Fibroblast of the aortic adventitia (primary cell): Measurements from ENCODE around the gene PTGR3. TPM values are rescaled to one million over a fixed set of nuclear protein-coding genes. Genes with fewer than 3 reads are reported as not detected.
A peak's percentile ranks its signal among the peaks of the same experiment; 100 is the strongest.

Experiments
- DNase-seq: peaks from one replicate; pipeline ENCODE4 v3.0.0-alpha.2; 2010; ENCODE audit warnings: low read depth
- H3K4me3 ChIP-seq: 2 replicates; pipeline ENCODE4 v1.5.1; 2011; ENCODE audit warnings: low read depth, mild to moderate bottlenecking, control low read depth, low read length, moderate library complexity
- total RNA-seq: library from RNA; depleted of rRNA; stranded (reverse); fragments of >200 nt; gene quantifications from 2 replicates; pipeline ENCODE4 v1.2.3, GENCODE V29; 2012; ENCODE audit warnings: low replicate concordance
- TF ChIP-seq, protein P1 (sequence below): IDR thresholded peaks from 2 replicates; pipeline ENCODE4 v1.5.1; 2011; ENCODE audit warnings: mild to moderate bottlenecking, low read length, control low read depth, inconsistent platforms; ENCODE audit not compliant: insufficient read depth

The PTGR3 gene
- total RNA-seq, 1 donor: 14.2 TPM

DNA sequence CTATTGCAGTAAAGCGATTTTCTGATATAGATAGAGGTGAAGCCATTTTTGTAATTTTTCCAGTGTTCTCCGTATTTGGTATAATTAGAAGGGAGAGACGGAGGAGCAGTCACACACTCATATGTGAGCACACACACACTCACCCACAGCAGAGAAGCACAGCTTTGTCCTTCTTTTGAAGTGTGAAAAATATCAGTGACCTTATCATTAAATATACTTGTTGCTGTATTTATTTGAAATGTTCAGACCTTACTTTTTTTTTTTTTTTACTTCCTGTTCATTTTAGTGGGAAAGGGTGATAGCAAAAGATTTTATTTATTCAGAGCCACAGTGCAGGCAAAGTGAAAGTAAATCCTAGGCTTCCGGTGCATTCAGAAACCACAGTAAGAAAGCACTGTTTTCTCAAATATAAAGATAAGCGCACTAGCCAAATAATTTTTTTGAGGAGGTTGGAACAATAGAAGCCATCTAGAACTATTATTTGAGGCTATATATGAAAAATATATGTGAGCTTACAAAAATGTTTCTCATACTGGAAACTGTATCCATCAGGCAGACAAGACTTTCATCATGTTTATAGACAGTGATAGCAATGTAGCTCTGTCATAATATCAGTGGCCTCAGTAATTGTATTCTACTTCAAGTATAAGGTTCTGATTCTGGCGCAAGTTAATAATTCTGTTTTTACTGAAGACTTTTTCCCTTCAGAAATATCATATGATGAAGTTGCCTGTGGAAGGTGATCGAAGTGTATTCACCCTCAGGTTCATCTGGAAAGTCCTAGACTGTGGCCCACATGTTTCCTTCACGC lies 38.9 kb upstream of the PTGR3 start:
- H3K4me3 ChIP-seq: peak overlapping the region; percentile 64
- TF ChIP-seq, protein P1, sequence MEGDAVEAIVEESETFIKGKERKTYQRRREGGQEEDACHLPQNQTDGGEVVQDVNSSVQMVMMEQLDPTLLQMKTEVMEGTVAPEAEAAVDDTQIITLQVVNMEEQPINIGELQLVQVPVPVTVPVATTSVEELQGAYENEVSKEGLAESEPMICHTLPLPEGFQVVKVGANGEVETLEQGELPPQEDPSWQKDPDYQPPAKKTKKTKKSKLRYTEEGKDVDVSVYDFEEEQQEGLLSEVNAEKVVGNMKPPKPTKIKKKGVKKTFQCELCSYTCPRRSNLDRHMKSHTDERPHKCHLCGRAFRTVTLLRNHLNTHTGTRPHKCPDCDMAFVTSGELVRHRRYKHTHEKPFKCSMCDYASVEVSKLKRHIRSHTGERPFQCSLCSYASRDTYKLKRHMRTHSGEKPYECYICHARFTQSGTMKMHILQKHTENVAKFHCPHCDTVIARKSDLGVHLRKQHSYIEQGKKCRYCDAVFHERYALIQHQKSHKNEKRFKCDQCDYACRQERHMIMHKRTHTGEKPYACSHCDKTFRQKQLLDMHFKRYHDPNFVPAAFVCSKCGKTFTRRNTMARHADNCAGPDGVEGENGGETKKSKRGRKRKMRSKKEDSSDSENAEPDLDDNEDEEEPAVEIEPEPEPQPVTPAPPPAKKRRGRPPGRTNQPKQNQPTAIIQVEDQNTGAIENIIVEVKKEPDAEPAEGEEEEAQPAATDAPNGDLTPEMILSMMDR: no peak
- DNase-seq: peak; percentile 79

DNA sequence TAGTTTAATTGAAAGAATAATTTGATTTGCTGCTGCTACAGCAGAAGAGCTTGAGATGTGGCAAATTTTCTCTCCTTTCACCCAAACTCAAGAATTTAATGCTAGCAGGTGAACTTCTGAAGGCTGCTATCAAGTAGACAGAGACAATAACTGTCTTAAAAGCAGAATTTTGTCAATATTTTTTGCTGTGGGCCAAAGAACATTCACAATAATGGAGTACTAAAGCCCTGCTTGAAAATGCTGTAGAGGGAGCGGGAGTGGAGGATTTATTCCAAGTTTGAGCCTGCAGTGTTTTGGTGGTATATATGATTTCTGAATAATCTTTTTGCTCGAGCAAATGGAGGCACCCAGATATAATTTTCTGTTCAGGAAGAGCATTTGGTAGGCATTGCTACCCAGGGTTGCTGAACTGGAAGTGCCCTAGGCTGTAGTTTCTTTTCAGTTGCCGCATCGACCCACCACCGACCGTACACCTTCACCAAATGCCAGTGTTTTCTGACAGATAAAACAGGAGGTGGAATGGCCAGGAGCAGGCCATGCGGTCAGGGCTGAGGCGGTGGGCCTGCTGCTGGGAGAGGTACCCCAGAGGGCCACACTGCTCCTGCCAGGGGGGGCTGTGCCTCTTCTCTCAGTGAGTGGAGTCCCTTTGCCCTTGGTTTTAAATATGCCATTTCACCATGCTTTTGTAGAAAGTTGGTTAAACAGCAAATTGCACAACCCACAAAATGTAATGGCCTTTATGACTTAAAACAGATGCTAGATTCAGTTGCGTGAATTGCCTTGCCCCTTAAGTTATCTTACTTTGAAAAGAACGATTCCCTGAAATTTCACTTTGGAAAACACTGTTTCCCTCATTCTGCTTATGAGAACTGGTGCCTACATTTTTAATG lies 38.0 kb upstream of the PTGR3 start:
- DNase-seq: peak; percentile 79
- H3K4me3 ChIP-seq: peak overlapping the region; percentile 64
- TF ChIP-seq, protein P1: no peak

DNA sequence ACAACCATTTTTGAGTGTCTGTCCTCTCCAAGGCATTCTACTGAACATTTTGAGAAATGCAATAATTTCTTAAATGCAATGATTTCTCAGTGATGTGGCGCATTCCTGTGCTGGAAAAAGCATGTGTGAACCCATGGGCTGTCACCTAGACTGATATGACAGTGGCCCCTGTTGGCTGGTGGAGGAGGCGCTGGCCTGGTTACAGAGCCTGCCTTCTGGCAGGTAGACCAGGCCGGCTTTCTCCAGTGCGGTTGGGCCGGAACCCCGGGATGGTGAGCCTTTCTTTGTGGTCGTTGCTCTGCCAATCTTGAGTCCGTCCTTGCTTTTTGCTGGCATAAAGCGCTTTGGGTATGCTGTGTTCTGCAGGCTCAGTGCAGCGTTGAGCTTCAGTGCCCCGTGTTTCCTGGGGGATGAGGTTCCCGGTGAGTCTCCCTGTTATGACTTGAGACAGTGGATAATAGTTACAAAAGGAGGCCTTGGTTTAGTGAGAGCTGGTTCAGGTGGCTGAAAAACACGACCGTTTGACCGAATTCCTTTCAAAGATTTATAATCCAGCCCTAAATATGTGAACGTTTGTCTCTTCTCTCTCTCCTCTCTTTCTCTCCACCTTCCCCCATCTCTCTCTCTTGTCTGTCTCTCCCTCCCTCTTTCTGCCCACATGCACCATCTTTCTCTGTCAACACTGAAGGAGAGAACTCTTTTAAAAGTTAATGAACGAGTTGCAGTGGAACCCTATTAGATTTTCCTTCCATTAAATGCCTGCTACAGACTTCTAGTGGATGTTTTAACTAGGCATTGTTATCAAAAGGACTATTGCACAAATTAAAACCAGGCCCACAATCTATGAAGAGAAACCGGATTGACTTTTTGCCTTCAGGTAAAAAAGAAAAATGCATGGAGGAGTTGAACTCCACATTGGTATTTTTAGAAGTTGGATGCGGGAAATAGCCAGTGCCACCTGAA lies 35.7 kb upstream of the PTGR3 start:
- TF ChIP-seq, protein P1: no peak
- H3K4me3 ChIP-seq: no peak overlapping the region
- no peak for DNase-seq

DNA sequence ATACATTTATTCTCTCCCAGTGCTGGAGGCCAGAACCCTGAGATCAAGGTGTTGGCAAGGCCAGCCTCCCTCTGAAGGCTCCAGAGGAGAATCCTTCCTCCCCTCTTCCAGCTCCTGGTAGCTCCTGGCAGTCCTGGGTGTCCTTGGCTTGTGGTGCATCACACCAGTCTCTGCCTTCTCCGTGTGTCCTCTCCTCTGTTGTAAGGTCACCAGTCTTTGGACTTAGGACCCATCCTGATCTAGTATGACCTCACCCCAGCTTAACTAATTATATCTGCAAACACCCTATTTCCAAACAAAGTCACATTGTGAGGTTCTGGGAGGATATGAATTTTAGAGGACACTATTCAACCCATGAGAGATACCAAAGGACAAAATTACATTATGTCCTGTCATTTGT lies 32.8 kb upstream of the PTGR3 start:
- TF ChIP-seq, protein P1: no peak
- no peak overlapping the region for H3K4me3 ChIP-seq
- DNase-seq: no peak

DNA sequence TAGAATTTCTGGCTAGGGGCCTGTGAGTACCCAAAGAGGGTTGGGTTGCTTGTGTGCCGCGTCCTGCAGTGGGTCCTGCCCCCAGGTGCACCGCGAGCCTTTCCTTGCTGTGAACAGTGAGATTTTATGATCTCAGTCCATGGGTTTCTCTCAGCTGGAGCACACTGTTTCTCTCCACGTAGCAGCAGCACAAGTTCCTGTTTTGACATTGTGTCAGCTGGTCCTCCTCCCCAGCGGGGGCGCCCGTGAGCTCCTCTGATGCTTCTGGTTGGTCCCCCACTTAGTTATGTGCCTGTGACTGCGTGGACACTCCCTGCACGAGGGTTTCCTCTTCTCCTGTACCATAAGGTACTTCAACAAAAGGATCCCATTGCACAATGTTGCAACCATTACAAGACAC lies 31.5 kb upstream of the PTGR3 start:
- H3K4me3 ChIP-seq: no peak overlapping the region
- TF ChIP-seq, protein P1: no peak
- no peak for DNase-seq

DNA sequence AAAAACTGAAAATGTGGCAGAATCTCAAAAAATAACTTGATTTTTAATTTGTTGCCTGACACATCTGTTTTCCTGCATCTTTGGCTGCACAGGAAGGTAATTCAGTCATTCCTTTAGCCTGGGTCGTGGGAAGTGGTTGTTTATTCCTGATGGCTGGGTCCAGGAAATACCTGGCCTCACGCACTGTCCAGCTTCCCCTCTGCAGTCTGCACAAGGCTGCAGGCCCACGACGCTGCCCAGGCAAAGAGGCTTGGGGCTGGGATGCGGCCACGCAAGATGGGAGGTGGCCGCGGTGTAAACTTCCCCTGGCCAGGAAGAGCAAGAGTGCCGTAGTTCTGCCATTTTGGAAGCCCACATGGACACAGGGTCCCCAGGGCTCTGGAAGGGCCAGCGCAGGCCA lies 29.8 kb upstream of the PTGR3 start:
- DNase-seq: no peak
- TF ChIP-seq, protein P1: no peak
- no peak overlapping the region for H3K4me3 ChIP-seq
